Testis (tissue), 3 donors: Measurements from ENCODE around the gene MAN2B1. TPM values are rescaled to one million over a fixed set of nuclear protein-coding genes. Genes with fewer than 3 reads are reported as not detected.
"Not testable (repeated sequence)": the region's sequence is repeated elsewhere in the genome, so short reads cannot be mapped to it uniquely, and the experiment has no call there.

Source experiments
- DNase-seq: peaks from one replicate; pipeline ENCODE4 v3.0.0-alpha.2; 2019
- H3K27ac ChIP-seq, 2 donors: fragments of 200-600 bp; sonication (generic); one replicate each; pipeline ENCODE4 v1.5.1; 2019
- H3K27me3 ChIP-seq: fragments of 200-600 bp; sonication (generic); one replicate; pipeline ENCODE4 v1.5.1; 2019
- H3K36me3 ChIP-seq: fragments of 200-600 bp; sonication (generic); one replicate; pipeline ENCODE4 v1.5.1; 2017; ENCODE audit warnings: low read depth; ENCODE audit errors: missing control alignments
- H3K4me1 ChIP-seq: fragments of 200-600 bp; sonication (generic); one replicate; pipeline ENCODE4 v1.5.1; 2019
- H3K4me3 ChIP-seq, 2 donors: fragments of 200-600 bp; sonication (generic); one replicate each; pipeline ENCODE4 v1.5.1; 2017 to 2019
- H3K9me3 ChIP-seq: fragments of 200-600 bp; sonication (generic); one replicate; pipeline ENCODE4 v1.5.1; 2017
- CTCF ChIP-seq, 3 experiments: fragments of 450-650 bp in 2 of 3; fragments of 200-600 bp in 1 of 3; sonication (generic) in 1 of 3; IDR thresholded peaks; one replicate each; pipeline ENCODE4 v1.5.1; 2016 to 2019; ENCODE audit warnings: antibody characterized with exemption in 3 of 3, mild to moderate bottlenecking in 2 of 3, moderate library complexity in 1 of 3
- POLR2A ChIP-seq: fragments of 450-650 bp; IDR thresholded peaks from one replicate; pipeline ENCODE4 v1.6.1; 2017; ENCODE audit warnings: antibody characterized with exemption, mild to moderate bottlenecking, moderate library complexity
- WGBS, 2 donors: methylation state at CpG; one replicate each; pipeline ENCODE4 v1.1.5; 2018; 5-methylcytosine and 5-hydroxymethylcytosine counted together
- intact Hi-C: fragments of 100-400 bp; cut with DNase I; formaldehyde crosslinking; loops from one replicate; pipeline ENCODE4 v1.15.1; 2023; ENCODE audit warnings: low total_unique reads
- polyA plus RNA-seq: library from polyadenylated mRNA; stranded (reverse); fragments of 350-450 nt; fragmentation: Illumina TruSeq; extraction: RNeasy Lipid Tissue Mini Kit (QIAGEN cat#74804); gene quantifications from one replicate; pipeline ENCODE4 v1.2.3, GENCODE V29; 2014; ENCODE audit warnings: low read depth, low replicate concordance; ENCODE audit not compliant: insufficient read depth
- total RNA-seq, 2 donors: library from RNA; depleted of rRNA; stranded (reverse); fragments of >200 nt; gene quantifications; one replicate each; pipeline ENCODE4 v1.2.3, GENCODE V29; 2016

The MAN2B1 gene
- total and polyA plus RNA-seq, 3 donors from 2014 or later: 29.7 to 45.7 (median 30.6) TPM

GRCh38 chr19:12647490-12648071 lies 19.0 kb downstream of the MAN2B1 start:
- peak; percentile 69 for DNase-seq
- Histone ChIP-seq H3K27ac (no peak overlapping the region), H3K9me3 (no peaks in the 10 kb centered on the region), H3K4me1 (peaks cover 2% of the 10 kb centered on the region), H3K27me3 (no peaks in the 10 kb centered on the region), H3K4me3 (peak overlapping the region; percentile 21 to 26), H3K36me3 (no peaks in the 10 kb centered on the region)
- 15% methylated on average over 16 to 31 of the region's 31 CpGs for WGBS, 2 donors
- intact Hi-C loops: no loop called here
- no peak for TF ChIP-seq POLR2A
- TF ChIP-seq CTCF (IDR thresholded peaks at IDR 0.05): no peak

DNA sequence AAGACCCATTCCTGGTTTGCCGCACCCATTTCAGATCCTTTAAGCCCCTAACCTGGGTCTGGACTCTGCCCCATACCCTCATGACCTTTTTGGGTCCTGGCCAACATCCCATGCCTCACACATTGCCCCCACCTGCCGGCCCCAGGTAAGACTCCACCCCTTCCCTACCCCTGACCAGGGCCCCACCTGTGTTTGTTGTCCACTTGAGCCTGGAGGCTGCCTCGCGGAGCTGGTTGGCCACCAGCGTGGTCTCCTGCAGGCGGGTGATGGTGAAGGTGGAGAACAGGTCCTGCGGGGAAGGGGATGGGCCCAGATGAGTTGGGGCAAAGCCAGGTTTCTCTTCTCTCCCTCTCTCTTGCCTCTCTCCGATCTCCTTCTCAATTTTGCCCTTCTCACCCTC lies 19.5 kb downstream of the MAN2B1 start:
- Histone ChIP-seq H3K4me1 (peaks cover 2% of the 10 kb centered on the region), H3K36me3 (no peaks in the 10 kb centered on the region), H3K4me3 (no peak overlapping the region), H3K27ac (no peak overlapping the region), H3K27me3 (no peaks in the 10 kb centered on the region), H3K9me3 (no peaks in the 10 kb centered on the region)
- WGBS, 2 donors: 72 to 77% methylated on average over 5 to 8 of the region's 8 CpGs
- intact Hi-C loops: no loop called here
- no peak for TF ChIP-seq POLR2A
- no peak for TF ChIP-seq CTCF (IDR thresholded peaks at IDR 0.05)
- no peak for DNase-seq

- Histone ChIP-seq H3K27me3 (no peaks in the 10 kb centered on the region), H3K4me3 (no peak overlapping the region), H3K4me1 (peaks cover 2% of the 10 kb centered on the region), H3K27ac (no peak overlapping the region), H3K36me3 (no peaks in the 10 kb centered on the region), H3K9me3 (no peaks in the 10 kb centered on the region)
- TF ChIP-seq CTCF (IDR thresholded peaks at IDR 0.05) (no peak), POLR2A (no peak)
- 85 to 90% methylated on average over 10 of the region's 10 CpGs for WGBS, 2 donors
- intact Hi-C loops: no loop called here
- no peak for DNase-seq
Observed at GRCh38 chr19:12646551-12646950, 20.0 kb downstream of the MAN2B1 start.

- H3K9me3 ChIP-seq, H3K27ac ChIP-seq, intact Hi-C loops, DNase-seq, H3K4me1 ChIP-seq, H3K36me3 ChIP-seq, H3K4me3 ChIP-seq, H3K27me3 ChIP-seq: not testable (repeated sequence)
- 69 to 83% methylated on average over 14 of the region's 14 CpGs for WGBS, 2 donors
Observed at GRCh38 chr19:12643716-12644115, 22.8 kb downstream of the MAN2B1 start.

- no peak for DNase-seq
- WGBS, 2 donors: 70 to 72% methylated on average over 22 to 26 of the region's 26 CpGs
- intact Hi-C loops: no loop called here
- Histone ChIP-seq H3K4me3 (no peak overlapping the region), H3K27ac (no peak overlapping the region), H3K27me3 (no peaks in the 10 kb centered on the region), H3K9me3 (no peaks in the 10 kb centered on the region), H3K36me3 (no peaks in the 10 kb centered on the region), H3K4me1 (peaks cover 5% of the 10 kb centered on the region)
- TF ChIP-seq CTCF (IDR thresholded peaks at IDR 0.05) (no peak), POLR2A (no peak)
Observed at GRCh38 chr19:12642506-12642905, 24.0 kb downstream of the MAN2B1 start.
